OCI-LY7 (cell line): ENCODE results near the gene PIN1. TPM values are rescaled to one million over a fixed set of nuclear protein-coding genes. Genes with fewer than 3 reads are reported as not detected.

Source experiments
- BruUV-seq: library from RNA; stranded (reverse); fragments of 400-500 nt; replicated peaks from 2 replicates; lab custom pipeline; 2021; lab: Mats Ljungman, UMichigan
- CTCF ChIA-PET: fragments of 300-600 bp; sonication (Branson Sonifier 250); formaldehyde crosslinking; loops from one replicate; lab custom pipeline; 2022; ENCODE audit warnings: antibody characterized with exemption; ENCODE audit not compliant: unreplicated experiment; lab: Charles Lee
- POLR2A ChIA-PET: fragments of 300-600 bp; sonication (Branson Sonifier 250); formaldehyde crosslinking; loops from one replicate; lab custom pipeline; 2022; ENCODE audit warnings: antibody characterized with exemption; lab: Charles Lee
- DNase-seq: peaks from one replicate; pipeline ENCODE4 v3.0.0-alpha.2; 2015; ENCODE audit warnings: low spot score
- H2AFZ ChIP-seq: fragments of 200-600 bp; sonication (generic), shearing (Covaris generic); 2 replicates; pipeline ENCODE4 v1.6.1; 2014; ENCODE audit warnings: mild to moderate bottlenecking, antibody characterized with exemption, low read length, moderate library complexity
- H3K27ac ChIP-seq: fragments of 200-600 bp; sonication (generic); 2 replicates; pipeline ENCODE4 v1.5.1; 2014; ENCODE audit warnings: mixed run types, low read depth, mild to moderate bottlenecking, moderate library complexity, low read length, inconsistent platforms; ENCODE audit not compliant: poor library complexity, severe bottlenecking
- H3K36me3 ChIP-seq: fragments of 200-600 bp; sonication (generic); 2 replicates; pipeline ENCODE4 v1.6.1; 2014; ENCODE audit warnings: mild to moderate bottlenecking, antibody characterized with exemption, low read length, moderate library complexity, mixed read lengths; ENCODE audit not compliant: insufficient read depth
- H3K4me1 ChIP-seq: fragments of 200-600 bp; sonication (generic); 2 replicates; pipeline ENCODE4 v1.5.1; 2014; ENCODE audit warnings: mild to moderate bottlenecking, low read length; ENCODE audit not compliant: insufficient read depth, poor library complexity, severe bottlenecking
- H3K4me2 ChIP-seq: fragments of 200-600 bp; sonication (generic); 2 replicates; pipeline ENCODE4 v1.6.1; 2014; ENCODE audit warnings: mild to moderate bottlenecking, low read length
- H3K4me3 ChIP-seq: fragments of 200-600 bp; sonication (generic); 2 replicates; pipeline ENCODE4 v1.5.1; 2014; ENCODE audit warnings: mild to moderate bottlenecking, low read depth, low read length; ENCODE audit not compliant: poor library complexity, severe bottlenecking
- H3K79me2 ChIP-seq: fragments of 200-600 bp; sonication (generic); 2 replicates; pipeline ENCODE4 v1.6.1; 2016; ENCODE audit warnings: low read depth, mild to moderate bottlenecking, low read length, moderate library complexity, mixed read lengths; ENCODE audit not compliant: insufficient read depth
- H3K9me2 ChIP-seq: fragments of 200-600 bp; sonication (generic); 2 replicates; pipeline ENCODE4 v1.6.1; 2016; ENCODE audit warnings: mild to moderate bottlenecking, low read length, mixed read lengths; ENCODE audit not compliant: insufficient read depth
- H3K9me3 ChIP-seq: fragments of 200-600 bp; sonication (generic); 2 replicates; pipeline ENCODE4 v1.6.1; 2014; ENCODE audit warnings: mild to moderate bottlenecking, mixed run types, low read length, mixed read lengths
- H4K20me1 ChIP-seq: fragments of 200-600 bp; sonication (generic); 2 replicates; pipeline ENCODE4 v1.6.1; 2014; ENCODE audit warnings: mild to moderate bottlenecking, antibody characterized with exemption, low read length, moderate library complexity, mixed read lengths; ENCODE audit not compliant: insufficient read depth
- EZH2phosphoT487 ChIP-seq: fragments of 200-600 bp; sonication (generic); IDR thresholded peaks from 2 replicates; pipeline ENCODE4 v1.6.1; 2018; ENCODE audit warnings: low read depth, borderline replicate concordance, mild to moderate bottlenecking, mixed run types, antibody characterized with exemption, low read length, moderate library complexity, mixed read lengths
- intact Hi-C: fragments of 100-400 bp; cut with micrococcal nuclease; formaldehyde crosslinking; loops from one replicate; pipeline ENCODE4 v1.10.0; 2022; ENCODE audit not compliant: unreplicated experiment
- total RNA-seq, 2 experiments: library from RNA; depleted of rRNA in 1 of 2; stranded (reverse); fragments of >200 nt in 1 of 2; shearing (Covaris generic) in 1 of 2; gene quantifications; 2 replicates each; pipeline ENCODE4 v1.2.3, GENCODE V29; 2014 to 2022
- TF ChIP-seq, protein P1 (sequence below): fragments of 200-600 bp; sonication (generic); conservative IDR thresholded peaks from 2 replicates; pipeline ENCODE4 v1.5.1; 2014; ENCODE audit warnings: mild to moderate bottlenecking, antibody characterized with exemption, low read length, moderate library complexity, mixed read lengths

Gene PIN1
- total RNA-seq, 2 experiments from 2014 or later: 86.9 to 137 TPM

DNA sequence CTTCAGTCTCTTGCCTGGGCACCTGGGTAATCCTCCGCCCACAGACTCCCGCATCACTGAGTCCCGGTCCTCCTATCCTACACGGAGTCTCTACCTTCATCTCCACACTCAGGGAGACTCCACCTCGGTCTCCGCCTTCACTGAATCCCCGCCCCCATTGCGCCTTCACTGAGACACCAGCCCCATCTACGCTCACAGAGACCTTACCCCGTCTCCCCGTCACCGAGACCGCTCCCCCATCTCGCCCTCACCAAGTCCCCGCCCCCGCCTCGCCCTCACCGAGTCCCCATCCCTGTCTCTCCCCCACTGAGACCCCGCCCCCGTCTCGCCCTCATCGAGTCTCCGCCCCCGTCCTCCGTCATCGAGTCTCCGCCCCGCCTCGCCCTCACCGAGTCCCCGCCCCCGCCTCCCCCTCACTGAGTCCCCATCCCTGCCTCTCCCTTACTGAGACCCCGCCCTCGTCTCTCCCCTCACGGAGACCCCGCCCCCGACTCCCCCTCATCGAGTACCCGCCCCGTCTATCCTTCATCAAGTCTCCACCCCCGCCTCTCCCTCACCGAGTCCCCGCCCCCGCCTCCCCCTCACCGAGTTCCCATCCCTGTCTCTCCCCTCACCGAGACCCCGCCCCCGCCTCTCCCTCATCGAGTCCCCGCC, 43.4 kb upstream of the PIN1 start:
- Histone ChIP-seq H2AFZ (peak overlapping the region; percentile 77; the same call in 1 of the 2 replicates), H3K9me3 (no peaks in the 10 kb centered on the region), H3K4me2 (peak overlapping the region; percentile 58), H3K4me3 (peak overlapping the region; percentile 71), H3K79me2 (no peaks in the 10 kb centered on the region), H3K27ac (peak overlapping the region; percentile 55), H3K4me1 (peaks cover 15% of the 10 kb centered on the region), H3K36me3 (no peaks in the 10 kb centered on the region), H4K20me1 (no peaks in the 10 kb centered on the region), H3K9me2 (no peaks in the 10 kb centered on the region)
- ChIA-PET CTCF (no interaction called here), POLR2A (no interaction called here)
- peak; percentile 96 for DNase-seq
- TF ChIP-seq EZH2phosphoT487: no peak
- TF ChIP-seq, protein P1, sequence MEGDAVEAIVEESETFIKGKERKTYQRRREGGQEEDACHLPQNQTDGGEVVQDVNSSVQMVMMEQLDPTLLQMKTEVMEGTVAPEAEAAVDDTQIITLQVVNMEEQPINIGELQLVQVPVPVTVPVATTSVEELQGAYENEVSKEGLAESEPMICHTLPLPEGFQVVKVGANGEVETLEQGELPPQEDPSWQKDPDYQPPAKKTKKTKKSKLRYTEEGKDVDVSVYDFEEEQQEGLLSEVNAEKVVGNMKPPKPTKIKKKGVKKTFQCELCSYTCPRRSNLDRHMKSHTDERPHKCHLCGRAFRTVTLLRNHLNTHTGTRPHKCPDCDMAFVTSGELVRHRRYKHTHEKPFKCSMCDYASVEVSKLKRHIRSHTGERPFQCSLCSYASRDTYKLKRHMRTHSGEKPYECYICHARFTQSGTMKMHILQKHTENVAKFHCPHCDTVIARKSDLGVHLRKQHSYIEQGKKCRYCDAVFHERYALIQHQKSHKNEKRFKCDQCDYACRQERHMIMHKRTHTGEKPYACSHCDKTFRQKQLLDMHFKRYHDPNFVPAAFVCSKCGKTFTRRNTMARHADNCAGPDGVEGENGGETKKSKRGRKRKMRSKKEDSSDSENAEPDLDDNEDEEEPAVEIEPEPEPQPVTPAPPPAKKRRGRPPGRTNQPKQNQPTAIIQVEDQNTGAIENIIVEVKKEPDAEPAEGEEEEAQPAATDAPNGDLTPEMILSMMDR: no peak
- BruUV-seq: no TSS peak
- intact Hi-C loops: loop anchor here (1.0 to 10.0 kb wide), 3 partner anchors 28 to 477 kb away; partner anchors contain the start of genes FBXL12 and ZNF266

DNA sequence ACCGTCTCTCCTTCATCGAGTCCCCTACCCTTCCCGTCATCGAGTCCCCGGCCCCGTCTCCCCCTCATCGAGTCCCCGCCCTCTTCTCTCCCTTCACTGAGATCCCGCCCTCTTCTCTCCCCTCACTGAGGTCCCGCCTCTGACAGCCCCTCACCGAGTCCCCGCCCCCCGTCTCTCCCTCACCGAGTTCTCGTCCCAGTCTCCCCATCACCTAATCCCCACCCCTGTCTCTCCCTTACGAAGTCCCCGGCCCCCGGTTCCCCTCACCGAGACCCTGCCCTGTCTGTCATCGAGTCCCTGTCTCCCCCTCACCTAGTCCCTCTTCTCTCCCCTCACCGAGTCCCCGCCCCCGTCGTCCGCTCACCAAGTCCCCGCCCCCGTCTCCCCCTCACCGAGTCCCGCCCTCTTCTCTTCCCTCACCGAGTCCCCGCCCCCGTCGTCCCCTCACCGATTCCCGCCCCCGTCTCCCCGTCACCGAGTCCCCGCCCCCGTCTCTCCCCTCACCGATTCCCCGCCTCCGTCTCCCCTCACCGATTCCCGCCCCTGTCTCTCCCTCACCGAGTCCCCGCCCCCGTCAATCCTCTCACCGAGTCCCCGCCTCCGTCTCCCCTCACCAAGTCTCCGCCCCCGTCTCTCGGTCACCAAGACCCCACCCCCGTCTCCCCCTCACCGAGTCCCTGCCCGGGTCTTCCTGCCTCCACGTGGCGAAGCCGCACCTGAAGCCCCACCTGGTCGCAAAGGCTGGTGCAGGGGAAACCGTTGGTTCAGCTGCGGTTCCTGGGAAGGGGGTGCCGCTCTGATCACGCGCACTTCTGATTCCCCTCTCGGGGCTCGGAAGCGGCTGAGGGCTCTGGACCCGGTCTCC, 42.7 kb upstream of the PIN1 start:
- Histone ChIP-seq H3K4me2 (peak overlapping the region; percentile 58), H3K9me3 (no peaks in the 10 kb centered on the region), H4K20me1 (no peaks in the 10 kb centered on the region), H2AFZ (peak overlapping the region; percentile 69), H3K79me2 (no peaks in the 10 kb centered on the region), H3K4me1 (peaks cover 15% of the 10 kb centered on the region), H3K36me3 (no peaks in the 10 kb centered on the region), H3K27ac (peak overlapping the region; percentile 55), H3K9me2 (no peaks in the 10 kb centered on the region), H3K4me3 (peak overlapping the region; percentile 71)
- DNase-seq: peak; percentile 94
- CTCF ChIA-PET: no interaction called here
- TF ChIP-seq, protein P1: no peak
- TF ChIP-seq EZH2phosphoT487: no peak
- POLR2A ChIA-PET: interaction anchor here (0.6 kb wide), 1 partner anchor 191 kb away, joined by 3 read pairs; no protein-coding TSS in a partner anchor
- intact Hi-C loops: loop anchor here (1.0 to 10.0 kb wide), 3 partner anchors 27 to 478 kb away; partner anchors contain the start of genes FBXL12 and ZNF266
- no TSS peak for BruUV-seq
